Measurements from ENCODE around the gene ACO2. TPM values are rescaled to one million over a fixed set of nuclear protein-coding genes. Genes with fewer than 3 reads are reported as not detected.

ACO2 gene
- total RNA-seq, 6 donors from 2014 or later, result 51.3 to 102 (median 83.4) TPM

GRCh38 chr22:41499624-41500280 lies 30.8 kb downstream of the ACO2 start:
- WGBS, 2 donors, result 92% methylated on average over 9 to 10 of the region's 10 CpGs
- peaks cover 0 to 8% (median 1%) of the 10 kb centered on the region in 4 donors for H3K4me1 ChIP-seq
- DNase-seq (no peak), ATAC-seq (ENCODE audit: low FRiP score in 2 of 2) (no peak)
- TF ChIP-seq POLR2A (IDR thresholded peaks at IDR 0.05), result no peak
- no peaks in the 10 kb centered on the region for H3K9me3 ChIP-seq
- no peak overlapping the region for H3K4me3 ChIP-seq
- H3K27ac ChIP-seq, result no peak overlapping the region
- no peaks in the 10 kb centered on the region for H3K27me3 ChIP-seq
- peaks cover 7 to 59% (median 41%) of the 10 kb centered on the region in 4 donors for H3K36me3 ChIP-seq

DNA sequence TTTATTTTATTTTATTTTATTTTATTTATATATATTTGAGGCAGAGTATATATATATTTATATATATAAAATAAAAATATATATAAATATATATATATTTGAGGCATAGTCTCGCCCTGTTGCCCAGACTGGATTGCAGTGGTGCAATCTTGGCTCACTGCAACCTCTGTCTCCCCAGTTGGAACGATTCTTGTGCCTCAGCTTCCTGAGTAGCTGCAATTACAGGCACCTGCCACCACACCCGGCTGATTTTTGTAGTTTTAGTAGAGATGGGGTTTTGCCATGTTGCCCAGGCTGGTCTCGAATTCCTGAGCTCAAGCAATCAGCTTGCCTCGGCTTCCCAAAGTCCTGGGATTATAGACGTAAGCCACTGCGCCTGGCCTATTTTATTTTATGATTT lies 31.4 kb downstream of the ACO2 start:
- H3K9me3 ChIP-seq, result no peaks in the 10 kb centered on the region
- H3K36me3 ChIP-seq, result peaks cover 7 to 61% (median 44%) of the 10 kb centered on the region in 4 donors
- H3K4me1 ChIP-seq, result peaks cover 0 to 8% (median 1%) of the 10 kb centered on the region in 4 donors
- no peak for TF ChIP-seq POLR2AphosphoS5 (IDR thresholded peaks at IDR 0.05)
- TF ChIP-seq EP300 (IDR thresholded peaks at IDR 0.05), result no peak
- DNase-seq (no peak), ATAC-seq (ENCODE audit: low FRiP score in 2 of 2) (no peak)
- H3K27ac ChIP-seq, result no peak overlapping the region
- WGBS, 2 donors, result 86 to 89% methylated on average over 7 of the region's 7 CpGs
- no peaks in the 10 kb centered on the region for H3K27me3 ChIP-seq
- H3K4me3 ChIP-seq, result no peak overlapping the region

GRCh38 chr22:41501209-41501608 lies 32.3 kb downstream of the ACO2 start:
- peaks cover 0 to 8% (median 1%) of the 10 kb centered on the region in 4 donors for H3K4me1 ChIP-seq
- TF ChIP-seq CTCF (IDR thresholded peaks at IDR 0.05) (no peak), EP300 (IDR thresholded peaks at IDR 0.05) (no peak), POLR2AphosphoS5 (IDR thresholded peaks at IDR 0.05) (no peak)
- no peak overlapping the region for H3K4me3 ChIP-seq
- H3K36me3 ChIP-seq, result peaks cover 7 to 60% (median 44%) of the 10 kb centered on the region in 4 donors
- 94 to 96% methylated on average over 5 of the region's 5 CpGs for WGBS, 2 donors
- no peaks in the 10 kb centered on the region for H3K9me3 ChIP-seq
- DNase-seq (no peak), ATAC-seq (ENCODE audit: low FRiP score in 2 of 2) (no peak)
- H3K27me3 ChIP-seq, result no peaks in the 10 kb centered on the region
- H3K27ac ChIP-seq, result no peak overlapping the region

- Histone ChIP-seq H3K4me3 (no peak overlapping the region), H3K36me3 (peaks cover 15 to 77% (median 61%) of the 10 kb centered on the region in 4 donors), H3K27me3 (no peaks in the 10 kb centered on the region), H3K27ac (no peak overlapping the region), H3K9me3 (no peaks in the 10 kb centered on the region), H3K4me1 (no peaks in the 10 kb centered on the region)
- WGBS, 2 donors, result 83 to 95% methylated on average over 7 of the region's 7 CpGs
- ATAC-seq (ENCODE audit: low FRiP score in 2 of 2) (peak in 1 of 2 donors; percentile 59), DNase-seq (no peak)
- TF ChIP-seq POLR2A (IDR thresholded peaks at IDR 0.05), result no peak
Measured at GRCh38 chr22:41504397-41504796, 35.5 kb downstream of the ACO2 start.

DNA sequence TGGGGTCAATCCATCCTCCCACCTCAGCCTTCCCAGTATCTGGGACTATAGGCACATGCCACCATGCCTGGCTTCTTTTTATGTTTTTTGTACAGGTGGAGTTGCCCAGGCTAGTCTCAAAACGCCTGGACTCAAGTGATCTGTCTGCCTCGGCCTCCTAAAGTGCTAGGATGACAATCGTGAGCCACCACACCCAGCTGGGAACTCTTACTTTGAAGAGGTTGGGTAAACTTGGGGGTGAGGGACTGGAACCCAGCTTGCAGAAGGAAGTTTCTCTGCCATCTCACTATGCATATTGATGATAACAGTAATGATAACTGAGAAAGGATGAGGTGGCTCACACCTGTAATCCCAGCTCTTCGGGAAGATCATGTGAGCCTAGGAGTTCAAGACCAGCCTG lies 35.9 kb downstream of the ACO2 start:
- no peak overlapping the region for H3K4me3 ChIP-seq
- no peaks in the 10 kb centered on the region for H3K27me3 ChIP-seq
- H3K4me1 ChIP-seq, result no peaks in the 10 kb centered on the region
- no peak overlapping the region for H3K27ac ChIP-seq
- H3K9me3 ChIP-seq, result no peaks in the 10 kb centered on the region
- 75 to 86% methylated on average over 4 of the region's 4 CpGs for WGBS, 2 donors
- H3K36me3 ChIP-seq, result peaks cover 15 to 75% (median 60%) of the 10 kb centered on the region in 4 donors
- DNase-seq (no peak), ATAC-seq (ENCODE audit: low FRiP score in 2 of 2) (no peak)
- TF ChIP-seq CTCF (IDR thresholded peaks at IDR 0.05), result no peak
- TF ChIP-seq EP300 (IDR thresholded peaks at IDR 0.05), result no peak
- no peak for TF ChIP-seq POLR2A (IDR thresholded peaks at IDR 0.05)
- no peak for TF ChIP-seq POLR2AphosphoS5 (IDR thresholded peaks at IDR 0.05)

DNA sequence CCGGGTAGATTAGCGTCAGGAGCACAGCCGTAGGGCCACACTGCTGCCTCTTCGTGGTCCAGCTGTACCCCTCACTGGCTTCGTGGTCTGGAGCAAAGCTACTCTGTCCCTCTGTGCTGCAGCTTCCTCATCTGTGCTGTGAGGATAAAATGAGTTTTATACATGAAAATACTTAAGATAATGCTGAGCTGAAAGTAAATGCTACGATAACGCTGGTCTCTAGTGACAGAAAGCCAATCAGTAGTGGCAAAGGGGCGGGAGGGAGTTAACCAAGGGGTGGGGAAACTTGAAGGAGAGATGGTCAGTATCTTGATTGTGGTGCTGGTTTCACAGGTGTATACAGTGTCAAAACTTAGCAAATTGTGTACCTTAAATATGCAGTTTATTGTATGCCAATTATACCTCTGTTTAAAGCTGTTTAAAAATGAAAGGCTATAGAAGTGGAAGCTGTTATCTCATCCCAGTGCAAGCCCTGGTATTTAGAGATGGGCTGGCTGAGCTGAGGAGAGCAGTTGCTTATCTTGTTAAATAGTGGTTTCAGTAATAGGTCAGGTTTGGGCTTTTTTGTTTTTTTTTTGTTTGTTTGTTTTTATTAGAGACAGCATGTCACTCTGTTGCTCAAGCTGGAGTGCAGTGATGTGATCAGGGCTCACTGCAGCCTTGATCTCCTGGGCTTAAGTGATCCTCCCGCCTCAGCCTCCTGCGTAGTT lies 36.7 kb downstream of the ACO2 start:
- 94 to 96% methylated on average over 10 of the region's 10 CpGs for WGBS, 2 donors
- DNase-seq (no peak), ATAC-seq (ENCODE audit: low FRiP score in 2 of 2) (no peak)
- Histone ChIP-seq H3K27me3 (no peaks in the 10 kb centered on the region), H3K27ac (no peak overlapping the region), H3K36me3 (peaks cover 15 to 75% (median 57%) of the 10 kb centered on the region in 4 donors), H3K4me3 (no peak overlapping the region), H3K4me1 (no peaks in the 10 kb centered on the region), H3K9me3 (no peaks in the 10 kb centered on the region)
- no peak for TF ChIP-seq POLR2A (IDR thresholded peaks at IDR 0.05)
- no peak for TF ChIP-seq CTCF (IDR thresholded peaks at IDR 0.05)
- TF ChIP-seq POLR2AphosphoS5 (IDR thresholded peaks at IDR 0.05), result no peak
- no peak for TF ChIP-seq EP300 (IDR thresholded peaks at IDR 0.05)

Measured in upper lobe of left lung (tissue), 6 donors.